GM03348 (cell line): ENCODE measurements around the gene TEK.
"Not testable (repeated sequence)": the region's sequence is repeated elsewhere in the genome, so short reads cannot be mapped to it uniquely, and the experiment has no call there.

Source experiments
- DNase-seq: peaks from one replicate; pipeline ENCODE4 v3.0.0; 2012; ENCODE audit warnings: low spot score

TEK gene

GRCh38 chr9:27108981-27109541 lies at the start of gene TEK:
TEK (plus strand) TSS chr9:27109225; CDS start chr9:27109591, 366 bp downstream.
- DNase-seq: peak; percentile 23

GRCh38 chr9:27059412-27059811 lies 49.6 kb upstream of the TEK start:
- no peak for DNase-seq

GRCh38 chr9:27059907-27060306 lies 49.1 kb upstream of the TEK start:
- DNase-seq: no peak

- no peak for DNase-seq
Measured at GRCh38 chr9:27065288-27065687, 43.7 kb upstream of the TEK start.

GRCh38 chr9:27073841-27074728 lies 34.9 kb upstream of the TEK start:
- DNase-seq: no peak

GRCh38 chr9:27078685-27079084 lies 30.3 kb upstream of the TEK start:
- DNase-seq: no peak

GRCh38 chr9:27085456-27085855 lies 23.6 kb upstream of the TEK start:
- DNase-seq: no peak

- peak; percentile 39 for DNase-seq
Measured at GRCh38 chr9:27086818-27087680, 22.0 kb upstream of the TEK start.

GRCh38 chr9:27088981-27089380 lies 20.0 kb upstream of the TEK start:
- peak; percentile 77 for DNase-seq

GRCh38 chr9:27089706-27090105 lies 19.3 kb upstream of the TEK start:
- no peak for DNase-seq

- DNase-seq: peak; percentile 27
Measured at GRCh38 chr9:27090231-27090630, 18.8 kb upstream of the TEK start.

GRCh38 chr9:27090711-27091110 lies 18.3 kb upstream of the TEK start:
- no peak for DNase-seq

- not testable (repeated sequence) for DNase-seq
Measured at GRCh38 chr9:27092496-27092895, 16.5 kb upstream of the TEK start.

GRCh38 chr9:27093384-27094067 lies 15.5 kb upstream of the TEK start:
- not testable (repeated sequence) for DNase-seq

- peak; percentile 77 for DNase-seq
Measured at GRCh38 chr9:27094640-27095298, 14.3 kb upstream of the TEK start.

- no peak for DNase-seq
Measured at GRCh38 chr9:27107241-27107640, 1.8 kb upstream of the TEK start.

GRCh38 chr9:27109621-27110020 lies 596 bp downstream of the TEK start:
- DNase-seq: no peak

GRCh38 chr9:27110181-27110580 lies 1.2 kb downstream of the TEK start:
- DNase-seq: no peak

- DNase-seq: no peak
Measured at GRCh38 chr9:27112235-27112634, 3.2 kb downstream of the TEK start.

- DNase-seq: peak; percentile 63
Measured at GRCh38 chr9:27117489-27118135, 8.6 kb downstream of the TEK start.

GRCh38 chr9:27118916-27119315 lies 9.9 kb downstream of the TEK start:
- peak; percentile 34 for DNase-seq
